ENCODE data around the gene TMEM233.
"Not testable (repeated sequence)": the region's sequence is repeated elsewhere in the genome, so short reads cannot be mapped to it uniquely, and the experiment has no call there.

The TMEM233 gene

GRCh38 chr12:119613319-119613936 is 19.9 kb downstream of the TMEM233 start:
- no peak for DNase-seq

- DNase-seq = no peak
Measured at GRCh38 chr12:119614705-119615104, 21.1 kb downstream of the TMEM233 start.

- DNase-seq = no peak
Measured at GRCh38 chr12:119615518-119616475, 22.2 kb downstream of the TMEM233 start.

GRCh38 chr12:119618328-119618896 is 24.8 kb downstream of the TMEM233 start:
- not testable (repeated sequence) for DNase-seq

GRCh38 chr12:119620490-119620889 is 26.9 kb downstream of the TMEM233 start:
- no peak for DNase-seq

- no peak for DNase-seq
Measured at GRCh38 chr12:119621878-119622277, 28.3 kb downstream of the TMEM233 start.

GRCh38 chr12:119624966-119625365 is 31.4 kb downstream of the TMEM233 start:
- DNase-seq = no peak

- no peak for DNase-seq
Measured at GRCh38 chr12:119627019-119627643, 33.6 kb downstream of the TMEM233 start.

GRCh38 chr12:119627686-119628085 is 34.1 kb downstream of the TMEM233 start:
- no peak for DNase-seq

- DNase-seq = no peak
Measured at GRCh38 chr12:119630223-119630780, 36.7 kb downstream of the TMEM233 start.

- no peak for DNase-seq
Measured at GRCh38 chr12:119630962-119631550, 37.5 kb downstream of the TMEM233 start.

GRCh38 chr12:119631930-119632678 is 38.5 kb downstream of the TMEM233 start:
- DNase-seq = no peak

- no peak for DNase-seq
Measured at GRCh38 chr12:119634743-119635142, 41.2 kb downstream of the TMEM233 start.

GRCh38 chr12:119642986-119643385 is 49.4 kb downstream of the TMEM233 start:
- DNase-seq = no peak

GRCh38 chr12:119644930-119645329 is 51.4 kb downstream of the TMEM233 start:
- DNase-seq = no peak

- DNase-seq = no peak
Measured at GRCh38 chr12:119645535-119646059, 52.0 kb downstream of the TMEM233 start.

GRCh38 chr12:119649202-119649808 is 55.7 kb downstream of the TMEM233 start:
- no peak for DNase-seq

GRCh38 chr12:119652665-119653064 is 59.1 kb downstream of the TMEM233 start:
- no peak for DNase-seq

- not testable (repeated sequence) for DNase-seq
Measured at GRCh38 chr12:119657001-119657400, 63.4 kb downstream of the TMEM233 start.

- not testable (repeated sequence) for DNase-seq
Measured at GRCh38 chr12:119658166-119658565, 64.6 kb downstream of the TMEM233 start.

- DNase-seq = no peak
Measured at GRCh38 chr12:119659289-119659897, 65.8 kb downstream of the TMEM233 start.

Measured in GOT3 (cell line).